ENCODE results near the gene FAM174C.

The FAM174C gene

DNA sequence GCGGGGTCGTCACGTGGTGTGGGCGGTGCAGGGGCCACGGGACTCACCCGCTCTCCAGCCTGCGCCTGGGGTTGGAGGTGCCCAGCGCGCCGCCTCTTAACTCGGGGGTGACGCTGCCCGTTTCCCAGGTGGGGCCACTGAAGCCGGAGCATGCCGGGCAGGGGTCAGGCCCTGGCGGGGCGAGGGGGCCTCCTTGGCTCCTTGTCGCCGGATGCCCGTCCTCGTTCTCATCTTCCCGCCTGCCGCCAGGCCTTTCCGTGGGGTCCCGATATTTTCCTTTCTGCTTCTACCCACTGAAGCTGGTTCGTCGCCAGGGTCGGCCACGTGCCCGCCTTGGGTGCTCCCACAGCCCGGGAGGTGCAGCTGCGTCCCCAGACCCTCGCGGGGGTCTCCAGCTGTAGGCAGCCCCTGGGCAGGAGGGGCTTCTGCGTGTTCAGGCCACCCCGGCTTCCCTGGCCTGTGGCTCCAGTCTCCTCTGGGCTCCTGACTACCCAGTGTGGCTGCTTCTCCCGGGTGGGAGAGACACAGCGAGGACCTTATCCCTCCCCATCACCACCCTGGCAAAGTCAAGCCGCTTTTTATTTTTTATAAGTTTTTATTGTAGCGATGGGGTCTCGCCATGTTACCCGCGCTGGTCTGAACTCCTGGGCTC is 772 bp downstream of the FAM174C start:
- DNase-seq: no peak

DNA sequence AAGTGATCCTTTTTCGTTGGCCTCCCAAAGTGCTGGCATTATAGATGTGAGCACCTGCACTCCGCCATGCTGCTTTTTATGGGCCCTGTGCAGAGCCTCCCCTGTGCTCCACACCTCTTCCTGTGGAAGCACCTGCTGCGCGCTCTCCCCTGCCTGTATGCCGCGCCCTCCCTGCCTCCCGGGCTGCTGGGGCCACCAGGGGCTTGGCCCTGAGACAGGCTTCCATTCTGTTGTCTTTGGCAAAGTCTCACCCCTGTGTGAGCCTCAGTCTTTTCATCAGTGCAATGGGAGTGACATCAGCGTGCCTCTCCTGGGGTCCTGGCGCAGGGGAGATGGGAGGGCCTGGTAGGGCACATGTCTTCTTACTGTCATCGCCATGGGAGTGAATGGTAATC is 1.3 kb downstream of the FAM174C start:
- DNase-seq: peak; percentile 60

DNA sequence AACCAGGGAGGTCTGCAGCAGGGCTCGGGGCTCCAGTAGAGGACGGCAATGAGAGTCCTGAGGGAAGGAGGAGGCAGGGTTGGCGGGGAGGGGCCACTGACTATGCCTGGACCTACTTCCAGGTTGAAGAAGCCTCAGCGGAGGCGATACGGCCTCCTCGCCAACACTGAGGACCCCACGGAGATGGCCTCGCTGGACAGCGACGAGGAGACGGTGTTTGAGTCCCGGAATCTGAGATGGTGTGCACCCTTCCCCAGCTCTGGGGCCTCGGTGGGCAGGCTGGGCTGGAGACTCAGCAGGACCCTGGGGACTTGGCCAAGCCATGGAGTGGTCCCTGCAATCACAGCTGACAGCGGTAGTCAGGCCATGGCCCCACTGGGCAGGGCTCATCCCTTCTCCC is 1.7 kb downstream of the FAM174C start:
- DNase-seq: no peak

DNA sequence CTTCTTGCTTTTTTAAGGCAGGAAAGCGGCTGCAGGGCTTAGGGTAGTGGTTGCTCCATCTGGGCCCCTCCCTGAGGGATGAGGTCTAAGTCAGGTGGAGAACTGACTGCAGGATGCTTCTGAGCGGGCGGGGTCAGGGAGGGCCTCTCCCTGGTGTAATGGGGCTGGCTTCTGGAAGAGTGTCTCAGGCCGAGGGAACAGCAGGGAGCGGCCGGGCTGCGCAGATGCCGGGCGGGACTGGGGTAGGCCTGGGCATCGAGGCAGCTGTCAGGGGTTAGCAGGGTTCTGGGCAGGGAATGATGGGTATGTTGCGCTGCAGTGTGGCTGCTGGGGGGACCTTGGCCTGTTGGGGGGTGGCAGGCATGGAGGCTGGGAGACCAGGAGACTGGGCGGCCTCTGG is 2.7 kb downstream of the FAM174C start:
- DNase-seq: no peak

DNA sequence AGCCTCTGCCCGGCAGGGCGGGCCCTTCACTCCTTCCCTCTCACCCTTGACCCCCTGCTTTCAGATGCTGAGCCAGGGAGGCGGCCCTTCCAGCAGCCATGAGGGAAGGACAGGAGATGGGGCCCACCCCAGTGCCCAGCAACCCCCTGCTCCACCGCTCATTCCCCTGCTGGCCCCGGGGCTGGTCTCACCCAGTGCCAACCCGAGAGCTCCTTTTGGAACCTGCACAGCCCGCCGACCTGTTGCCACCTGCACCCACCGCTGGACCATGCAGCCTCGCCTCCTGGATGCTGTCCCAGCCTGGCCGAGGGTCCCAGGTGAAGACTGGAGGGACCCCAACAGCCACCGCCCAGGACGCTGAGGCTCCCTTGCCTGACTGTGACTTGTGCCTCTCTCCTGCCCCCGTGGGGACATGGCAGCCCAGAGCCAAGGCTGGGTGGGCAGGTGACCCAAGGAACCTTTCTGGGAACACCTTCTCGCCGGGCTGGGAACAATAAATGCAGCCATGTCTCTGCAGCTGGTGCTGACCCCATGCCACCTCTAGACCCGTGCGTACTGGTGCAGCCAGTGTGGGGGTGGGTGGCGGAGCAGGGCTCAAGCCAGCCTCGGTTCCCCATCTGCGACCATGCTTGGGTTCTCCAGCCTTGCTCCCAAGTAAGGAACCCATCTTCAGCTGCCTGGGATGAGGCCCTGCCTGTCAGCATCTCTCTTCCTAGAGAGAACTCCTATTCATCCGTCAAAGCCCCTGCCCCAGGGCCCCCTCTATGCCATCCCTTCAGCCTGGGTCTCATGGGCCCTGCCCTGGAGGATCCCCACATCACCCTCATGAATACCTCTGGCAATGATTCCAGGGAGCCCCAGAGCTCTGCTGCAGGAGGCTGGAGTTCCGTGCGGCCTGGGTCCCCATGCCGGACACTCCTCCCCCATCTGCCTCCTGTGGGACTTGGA is 3.7 kb downstream of the FAM174C start:
- no peak for DNase-seq

DNA sequence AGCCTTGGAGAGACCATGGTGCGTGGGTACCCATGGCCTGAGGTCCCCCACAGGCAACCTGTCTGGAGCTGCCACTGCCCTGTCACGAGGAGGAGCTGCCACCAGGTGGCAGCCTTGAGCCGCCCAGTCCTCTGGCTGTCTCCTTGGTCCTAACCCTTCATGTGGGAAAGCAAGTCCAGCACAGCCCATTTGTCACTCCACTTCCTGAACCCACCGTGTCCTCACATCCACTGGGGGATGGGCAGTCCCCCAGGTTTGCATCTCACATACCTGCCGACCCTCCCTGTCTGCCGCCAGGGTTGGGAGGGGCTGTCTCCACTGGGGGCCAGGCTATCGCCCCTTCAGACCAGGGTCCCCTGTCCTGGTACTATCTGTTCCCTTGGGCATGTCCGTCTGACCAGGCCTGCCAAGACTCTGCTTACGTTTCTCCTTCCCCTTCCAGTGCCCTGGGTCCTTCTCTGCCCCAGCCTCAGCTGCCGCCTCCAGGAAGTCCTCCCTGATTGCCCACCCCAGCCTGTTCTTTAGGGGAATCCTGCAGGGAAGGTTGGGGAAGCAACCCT is 4.5 kb downstream of the FAM174C start:
- peak; percentile 87 for DNase-seq

DNA sequence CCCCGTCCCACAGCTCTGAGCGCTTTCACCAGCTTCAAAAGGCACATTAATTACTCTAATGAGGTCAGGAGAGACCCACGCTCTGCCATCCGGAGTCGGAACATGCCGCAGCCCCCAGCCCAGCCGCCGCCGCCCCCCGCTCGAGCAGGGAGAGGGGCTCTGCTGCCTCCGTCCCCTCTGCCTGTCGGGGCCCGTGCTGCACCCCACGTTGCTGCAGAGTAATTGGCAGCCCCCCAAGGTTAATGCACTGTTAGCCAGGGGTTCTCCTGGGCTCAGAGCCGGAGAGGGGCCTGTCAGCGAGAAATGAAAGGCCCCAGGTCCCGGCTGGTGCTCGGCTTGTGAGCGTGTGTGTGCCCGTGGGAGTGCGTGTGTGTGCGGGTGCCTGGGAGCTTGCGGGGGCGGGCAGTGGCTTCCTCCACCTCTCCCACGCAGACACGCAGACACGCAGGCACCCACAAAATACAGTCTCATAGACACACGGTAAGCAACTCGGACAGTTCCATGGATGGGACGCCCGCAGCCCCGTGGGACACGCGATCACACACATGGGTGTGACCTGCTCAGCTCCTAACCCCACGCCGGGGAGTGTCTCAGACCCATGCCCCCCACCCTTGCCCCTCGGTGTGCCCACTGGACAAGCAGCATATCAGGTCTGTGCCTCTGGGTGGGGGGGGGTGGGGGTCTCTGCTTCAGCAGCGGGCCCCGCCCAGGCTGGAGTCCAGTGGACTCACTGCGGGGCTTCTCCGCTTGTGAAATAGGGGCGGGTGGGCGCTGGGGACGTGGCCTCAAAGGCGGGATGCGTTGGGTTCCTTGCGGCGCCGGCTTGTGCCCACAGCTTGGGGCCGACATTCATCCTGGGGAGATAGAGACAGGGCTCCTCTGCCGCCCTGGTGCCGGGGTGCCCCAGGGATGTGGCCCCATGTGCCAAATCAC is 5.6 kb downstream of the FAM174C start:
- no peak for DNase-seq

DNA sequence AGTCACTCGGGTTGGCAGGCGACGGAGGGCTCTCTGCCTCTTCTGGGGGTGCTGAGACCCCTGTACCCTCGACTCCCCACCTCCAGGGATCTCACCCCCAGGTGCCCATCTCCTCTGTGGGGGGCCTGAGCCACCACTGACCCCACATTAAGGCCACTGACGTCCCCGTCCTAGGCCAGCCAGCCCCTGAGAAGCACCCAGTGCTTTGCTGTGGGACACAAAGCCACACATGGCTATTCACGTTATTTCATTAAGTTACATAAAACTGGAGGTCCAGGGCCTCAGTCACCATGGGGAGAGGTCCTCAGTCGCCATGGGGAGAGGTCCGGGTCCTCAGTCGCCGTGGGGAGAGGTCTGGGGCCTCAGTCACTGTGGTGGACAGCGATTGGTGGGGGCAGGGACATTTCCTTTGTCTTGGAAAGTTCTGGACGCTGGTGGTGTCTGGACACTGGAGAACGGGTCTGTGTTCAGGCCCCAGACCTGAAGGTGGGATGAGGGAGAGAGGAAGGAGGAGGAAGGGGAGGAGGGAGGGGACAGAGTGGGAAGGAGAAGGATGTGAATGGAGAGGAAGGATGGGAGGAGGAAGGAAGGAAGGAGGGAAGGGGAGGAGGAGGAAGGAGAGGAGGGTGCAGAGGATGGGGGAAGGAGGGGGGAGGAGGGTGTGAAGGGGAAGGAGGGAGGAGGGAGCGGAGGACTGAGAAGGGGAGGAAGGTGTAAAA is 6.4 kb downstream of the FAM174C start:
- no peak for DNase-seq

DNA sequence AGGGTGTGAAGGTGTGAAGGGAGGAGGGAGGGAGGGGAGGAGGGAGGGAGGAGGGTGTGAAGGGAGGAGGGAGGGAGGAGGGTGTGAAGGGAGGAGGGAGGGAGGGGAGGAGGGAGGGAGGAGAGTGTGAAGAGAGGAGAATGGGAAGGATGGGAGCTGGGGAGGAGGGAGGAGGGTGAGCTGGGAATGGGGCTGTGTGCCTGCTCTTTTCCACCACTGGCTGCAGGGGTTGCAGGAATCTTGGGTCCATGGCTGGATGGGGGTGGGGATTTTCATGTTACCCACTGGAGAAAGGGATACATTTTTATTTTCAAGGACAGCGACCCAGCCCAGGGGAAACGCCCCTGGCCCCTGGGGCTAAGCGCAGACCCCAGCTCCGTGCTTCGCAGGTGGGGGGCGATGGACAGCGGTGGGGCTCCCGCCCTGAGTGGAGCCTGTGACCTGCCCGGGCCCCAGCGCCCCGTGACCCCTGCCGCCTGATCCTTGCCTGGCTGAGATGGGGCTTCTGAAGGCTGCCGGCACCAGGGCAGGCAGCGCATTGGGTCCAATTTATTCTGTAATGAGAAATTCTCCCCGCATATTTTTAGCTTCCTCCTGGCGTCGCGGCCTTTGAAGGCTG is 7.4 kb downstream of the FAM174C start:
- no peak for DNase-seq

DNA sequence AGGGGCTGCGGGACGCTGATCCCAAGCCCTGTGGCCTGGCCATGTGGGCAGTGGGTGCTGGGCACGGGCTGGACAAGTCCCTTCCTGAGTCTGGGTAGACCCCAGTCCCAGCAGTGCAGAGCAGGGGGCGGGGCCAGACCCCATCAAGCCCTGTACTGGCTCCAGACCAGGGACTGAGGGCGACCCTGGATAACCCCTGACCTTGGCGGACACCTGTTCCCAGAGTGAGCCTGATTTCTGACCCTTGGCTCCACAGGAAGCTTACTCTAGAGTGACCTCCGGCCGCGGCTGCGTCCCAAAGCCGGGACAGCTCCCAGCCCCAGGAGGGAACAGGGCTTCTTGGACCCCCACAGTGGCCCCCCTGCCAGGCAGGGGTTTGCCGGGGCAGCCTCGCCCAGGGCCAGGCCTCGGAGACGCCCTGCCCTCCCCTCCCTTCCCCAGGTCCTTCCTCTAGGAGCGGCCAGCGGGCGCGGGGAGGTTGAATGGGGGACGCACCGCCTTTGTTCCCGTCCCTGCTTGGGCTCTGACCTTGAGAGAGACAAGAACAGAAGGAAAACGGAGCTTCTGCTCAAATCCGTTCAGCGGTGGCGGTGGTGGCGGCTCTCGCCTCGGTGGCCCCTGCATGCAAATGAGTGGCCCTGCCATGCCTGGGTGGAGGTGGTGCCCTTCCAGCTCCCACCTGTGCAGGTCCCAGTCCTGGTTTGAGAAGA is 8.0 kb downstream of the FAM174C start:
- no peak for DNase-seq

DNA sequence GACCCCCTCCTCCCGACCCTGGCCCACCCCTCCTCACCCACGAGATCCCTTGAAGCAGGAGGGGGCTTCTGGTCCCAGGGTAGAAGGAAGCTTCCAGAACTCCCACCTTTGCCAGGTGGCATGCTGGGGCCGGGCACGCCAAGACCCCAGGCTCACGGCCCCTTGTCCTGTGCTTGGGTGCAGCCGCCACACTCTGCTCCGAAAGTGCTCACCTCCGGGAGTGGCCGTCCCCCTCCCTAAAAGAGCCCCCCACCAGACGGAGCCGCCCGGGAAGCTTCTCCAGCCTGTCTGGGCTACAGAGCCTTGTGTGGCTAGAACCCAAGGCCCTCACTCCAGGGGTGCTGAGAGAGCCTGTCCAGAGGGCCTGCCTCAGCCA is 8.6 kb downstream of the FAM174C start:
- no peak for DNase-seq

DNA sequence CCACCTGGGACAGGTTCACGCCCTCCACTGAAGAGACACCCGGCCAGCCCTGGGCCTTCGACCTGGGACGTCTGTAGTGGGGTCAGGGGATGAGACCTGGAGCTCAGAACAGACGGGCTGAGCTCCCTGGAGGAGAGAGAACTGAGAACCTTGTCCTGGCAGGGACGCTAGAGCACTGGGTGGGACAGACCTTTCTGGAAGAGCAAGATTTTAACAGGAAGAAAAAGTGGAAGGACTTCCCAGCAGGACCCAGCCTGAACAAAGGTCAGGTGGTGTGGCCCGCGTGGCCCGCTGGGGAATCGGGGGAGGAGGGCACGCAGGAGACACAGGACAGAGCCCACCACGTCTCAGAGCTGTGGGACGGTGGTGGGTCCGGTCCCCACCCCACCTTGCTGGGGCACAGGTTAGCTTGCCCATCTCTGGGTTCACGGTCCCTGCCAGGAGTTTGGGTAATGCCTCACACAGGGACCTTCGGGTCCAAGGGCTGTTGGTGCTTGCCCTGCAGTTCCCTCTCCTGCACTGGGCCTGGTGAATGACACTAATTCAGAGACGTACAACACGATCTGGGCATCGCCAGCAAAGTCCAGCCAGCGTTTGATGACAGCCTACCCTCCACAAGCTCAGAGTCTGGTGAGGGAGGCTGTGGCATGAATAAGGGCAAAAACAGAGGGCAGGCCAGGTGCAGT is 9.1 kb downstream of the FAM174C start:
- DNase-seq: no peak

DNA sequence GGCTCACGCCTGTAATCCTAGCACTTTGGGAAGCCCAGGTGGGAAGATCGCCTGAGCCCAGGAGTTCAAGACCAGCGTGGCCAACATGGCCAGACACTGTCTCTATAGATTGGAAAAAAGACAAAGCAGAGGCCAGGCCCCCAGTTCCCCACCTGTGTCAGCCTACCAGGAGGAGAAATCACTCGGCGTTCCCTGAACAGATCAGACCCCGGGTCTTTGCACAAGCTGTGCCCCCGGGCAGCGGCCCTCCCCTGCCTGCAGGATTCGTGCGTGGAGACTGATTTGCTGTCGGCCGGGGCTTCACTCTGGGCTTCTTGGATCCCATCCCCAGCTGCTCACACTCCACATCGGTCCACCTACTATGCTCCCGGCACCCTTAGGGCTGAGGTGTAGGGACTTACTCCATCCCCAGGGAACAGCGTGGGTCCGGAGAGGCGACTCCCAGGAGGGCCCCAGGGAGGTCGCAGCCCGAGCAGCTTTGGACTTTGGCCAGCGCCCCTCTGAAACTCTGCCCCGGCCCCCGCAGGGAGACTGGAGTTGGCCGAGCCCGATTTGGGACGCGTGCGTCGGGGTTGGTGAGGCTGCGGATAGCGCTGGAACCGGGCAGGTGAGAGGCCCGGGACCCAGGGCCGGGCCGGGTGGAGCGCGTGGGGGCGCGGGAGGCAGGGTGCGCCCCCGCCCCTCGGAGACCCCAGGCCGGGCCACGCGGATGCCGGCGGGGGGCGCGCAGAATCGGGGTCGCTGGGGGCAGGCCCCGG is 9.8 kb downstream of the FAM174C start:
- DNase-seq: no peak

DNA sequence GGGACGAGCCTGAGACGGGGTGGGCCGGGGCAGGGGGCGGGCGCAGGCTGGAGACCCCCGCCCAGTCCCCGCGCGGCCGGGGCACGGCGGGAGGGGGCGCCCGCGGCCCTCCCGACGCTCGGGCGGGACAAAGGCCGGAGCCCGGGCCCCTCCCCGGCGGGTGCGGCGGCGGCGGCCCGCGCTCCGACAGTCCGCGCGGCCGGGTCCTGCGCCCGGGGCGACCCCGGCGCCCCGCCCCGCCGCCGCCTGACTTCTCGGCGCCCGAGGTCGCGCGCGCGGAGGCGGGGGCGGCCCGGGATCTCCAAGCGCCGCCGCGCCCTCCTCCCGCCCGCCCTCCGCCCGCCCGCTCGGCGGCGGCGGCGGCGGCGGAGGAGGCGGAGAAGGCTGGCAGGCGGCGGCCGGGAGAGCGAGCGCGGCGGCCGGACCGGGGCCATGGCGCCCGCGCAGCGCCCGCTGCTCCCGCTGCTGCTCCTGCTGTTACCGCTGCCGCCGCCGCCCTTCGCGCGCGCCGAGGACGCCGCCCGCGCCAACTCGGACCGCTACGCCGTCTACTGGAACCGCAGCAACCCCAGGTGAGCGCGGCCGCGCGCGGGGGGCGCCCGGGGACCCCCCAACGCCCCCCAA is 10.5 kb downstream of the FAM174C start, which contains the start of gene EFNA2:
EFNA2 (plus strand) TSS at position 137 of the 624 bp plus-strand sequence; CDS start at position 433, 296 bp downstream.
- no peak for DNase-seq

DNA sequence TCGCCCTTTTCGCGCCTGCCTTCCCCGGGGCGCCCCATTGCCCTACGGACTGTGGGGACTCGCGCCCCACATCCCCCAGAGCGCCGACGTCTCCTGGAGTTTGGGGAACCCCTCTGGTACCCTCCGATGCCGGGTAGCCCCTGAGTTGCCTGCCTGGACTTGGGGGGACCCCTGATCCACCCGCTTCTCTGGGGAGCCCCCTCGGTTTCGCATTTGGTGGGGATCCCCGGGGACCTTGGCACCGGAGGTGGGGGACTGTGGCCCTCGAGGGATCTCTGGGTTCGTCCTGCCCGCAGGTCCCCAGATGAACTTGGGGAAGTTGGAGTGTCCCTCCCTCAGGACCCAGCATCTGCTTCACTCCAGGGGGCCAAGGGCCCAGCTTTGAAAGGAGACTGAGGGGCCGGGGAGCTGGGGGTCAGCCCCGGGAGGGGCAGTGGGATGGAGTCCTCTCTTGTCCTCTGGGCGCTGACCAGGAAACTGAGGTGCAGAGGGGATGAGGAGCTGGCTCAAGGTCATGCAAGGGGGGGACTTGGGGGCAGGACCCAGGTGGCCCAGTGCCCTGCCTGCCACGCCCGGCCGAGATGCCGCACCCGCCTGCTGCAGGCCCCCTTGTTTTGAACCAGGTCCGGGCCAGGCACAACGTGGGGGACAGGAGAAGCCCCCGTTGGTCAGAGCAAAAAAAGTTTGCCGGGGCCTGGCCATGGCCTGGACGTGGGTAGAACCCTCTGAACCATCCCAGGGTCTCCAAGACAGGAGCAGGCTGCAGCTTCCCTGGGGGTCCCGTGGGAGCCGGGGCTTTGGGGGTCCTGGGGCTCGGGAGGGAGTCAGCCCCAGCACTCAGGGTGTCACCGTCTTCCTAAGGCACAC is 11.4 kb downstream of the FAM174C start:
- no peak for DNase-seq

DNA sequence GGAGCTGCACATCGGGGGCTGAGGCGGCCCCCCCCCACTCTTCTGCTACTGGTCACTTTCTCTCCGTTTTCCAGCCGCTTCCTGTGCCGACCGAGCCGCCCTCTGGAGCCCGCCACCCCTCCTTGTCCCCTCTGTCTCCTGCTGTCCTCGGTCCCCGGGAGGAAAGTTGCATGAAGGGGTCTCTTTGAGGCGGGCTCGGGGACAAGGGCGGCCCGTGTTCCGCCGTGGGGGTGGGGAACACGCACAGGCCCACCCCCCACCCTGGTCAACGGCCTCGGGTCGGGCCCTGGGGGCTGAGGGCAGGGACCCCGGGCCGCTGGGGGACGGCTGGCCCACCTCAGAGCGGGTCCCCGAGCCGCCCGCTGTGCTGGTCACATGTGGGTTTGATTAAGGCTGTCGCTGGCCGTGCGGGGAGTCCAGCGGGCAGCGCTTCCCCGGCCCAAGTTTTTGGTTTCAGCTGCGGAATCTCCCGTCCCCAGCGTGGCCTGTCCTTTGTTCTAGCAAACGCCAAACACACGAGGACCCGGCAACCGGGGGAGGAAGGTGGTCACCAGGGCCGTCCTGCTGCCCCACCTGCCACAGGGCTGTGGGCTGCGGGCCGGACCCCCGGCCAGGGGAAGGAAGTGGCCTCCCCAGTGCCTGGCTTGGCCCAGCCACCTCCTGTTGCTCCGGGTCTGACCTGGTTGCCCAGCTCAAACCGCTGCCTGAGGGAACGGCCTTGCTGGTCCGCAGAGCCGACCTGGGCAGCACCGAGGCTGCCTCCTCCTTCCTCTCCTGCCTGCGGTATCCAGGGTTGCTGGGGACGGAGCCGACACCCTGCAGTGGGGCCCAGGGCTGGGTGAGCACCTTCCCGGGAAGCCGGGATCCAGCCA is 12.3 kb downstream of the FAM174C start:
- DNase-seq: no peak

DNA sequence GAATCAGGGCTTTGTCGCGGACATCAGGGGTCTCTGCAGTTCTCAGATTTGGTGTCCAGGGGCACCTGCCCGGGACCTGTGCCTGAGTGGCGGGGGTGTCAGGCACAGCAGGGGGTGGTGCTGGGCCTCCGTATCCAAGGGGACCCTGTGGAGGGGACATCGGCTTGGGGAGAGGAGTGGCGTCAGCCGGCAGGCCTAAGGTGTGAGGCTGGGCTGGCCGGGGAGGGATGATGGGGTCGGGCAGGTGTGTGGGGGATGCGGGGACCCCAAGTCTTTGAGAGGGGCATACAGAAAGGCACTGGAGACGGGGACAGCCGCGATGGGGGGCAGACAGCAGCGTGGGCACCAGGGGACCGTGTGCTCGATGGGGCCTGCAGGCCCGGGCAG is 12.9 kb downstream of the FAM174C start:
- no peak for DNase-seq

Measured in activated CD4-positive, alpha-beta T cell treated with anti-CD3 and anti-CD28 coated beads for 48 hours (primary cell).